ENCODE results near the gene RASD2.

GRCh38 chr22:35570686-35571194 lies 30.1 kb downstream of the RASD2 start:
- TF ChIP-seq CTCF (IDR thresholded peaks at IDR 0.05; ENCODE audit: insufficient read depth, low read depth, low read length) (no peak), EZH2 (IDR thresholded peaks at IDR 0.05; ENCODE audit: insufficient read depth, low read length) (no peak)

Measured in astrocyte (in vitro differentiated cells and primary cell).